Suprapubic skin (tissue), 4 donors: ENCODE results near the gene SLC22A2. TPM values are rescaled to one million over a fixed set of nuclear protein-coding genes. Genes with fewer than 3 reads are reported as not detected.

ENCODE experiments used
- DNase-seq, 2 donors: peaks; one replicate each; pipeline ENCODE4 v3.0.0-alpha.2; 2019; ENCODE audit warnings: low spot score in 2 of 2
- H3K27ac ChIP-seq: fragments of 200-600 bp; sonication (generic); one replicate; pipeline ENCODE4 v1.5.1; 2019
- H3K27me3 ChIP-seq: fragments of 200-600 bp; sonication (generic); one replicate; pipeline ENCODE4 v1.5.1; 2019
- H3K36me3 ChIP-seq: fragments of 200-600 bp; sonication (generic); one replicate; pipeline ENCODE4 v1.5.1; 2019
- H3K4me1 ChIP-seq: fragments of 200-600 bp; sonication (generic); one replicate; pipeline ENCODE4 v1.5.1; 2019
- H3K4me3 ChIP-seq: fragments of 200-600 bp; sonication (generic); one replicate; pipeline ENCODE4 v1.5.1; 2019; ENCODE audit warnings: mild to moderate bottlenecking
- H3K9me3 ChIP-seq: fragments of 200-600 bp; sonication (generic); one replicate; pipeline ENCODE4 v1.5.1; 2019
- EP300 ChIP-seq: sonication (generic); formaldehyde crosslinking; IDR thresholded peaks from one replicate; pipeline ENCODE4 v1.6.1; 2017; ENCODE audit warnings: antibody characterized with exemption
- POLR2A ChIP-seq, 2 donors: fragments of 450-650 bp; IDR thresholded peaks; one replicate each; pipeline ENCODE4 v1.6.1; 2017; ENCODE audit warnings: antibody characterized with exemption in 2 of 2, mild to moderate bottlenecking in 2 of 2, moderate library complexity in 2 of 2
- POLR2AphosphoS5 ChIP-seq, 3 donors: sonication (generic); formaldehyde crosslinking; IDR thresholded peaks; one replicate each; pipeline ENCODE4 v1.6.1; 2017; ENCODE audit warnings: antibody characterized with exemption in 3 of 3
- WGBS: methylation state at CpG from one replicate; pipeline ENCODE4 v1.1.5; 2018; 5-methylcytosine and 5-hydroxymethylcytosine counted together
- total RNA-seq, 4 donors: library from RNA; depleted of rRNA; stranded (reverse); fragments of >200 nt; gene quantifications; one replicate each; pipeline ENCODE4 v1.1.0, GENCODE V29; 2016
- TF ChIP-seq, protein P1 (sequence below), 2 donors: fragments of 200-600 bp in 1 of 2; fragments of 450-650 bp in 1 of 2; sonication (generic) in 1 of 2; IDR thresholded peaks; one replicate each; pipeline ENCODE4 v1.5.1; 2016 to 2019; ENCODE audit warnings: antibody characterized with exemption in 2 of 2, mild to moderate bottlenecking in 1 of 2, moderate library complexity in 1 of 2

SLC22A2 gene
- total RNA-seq, 4 donors from 2014 or later: not detected

DNA sequence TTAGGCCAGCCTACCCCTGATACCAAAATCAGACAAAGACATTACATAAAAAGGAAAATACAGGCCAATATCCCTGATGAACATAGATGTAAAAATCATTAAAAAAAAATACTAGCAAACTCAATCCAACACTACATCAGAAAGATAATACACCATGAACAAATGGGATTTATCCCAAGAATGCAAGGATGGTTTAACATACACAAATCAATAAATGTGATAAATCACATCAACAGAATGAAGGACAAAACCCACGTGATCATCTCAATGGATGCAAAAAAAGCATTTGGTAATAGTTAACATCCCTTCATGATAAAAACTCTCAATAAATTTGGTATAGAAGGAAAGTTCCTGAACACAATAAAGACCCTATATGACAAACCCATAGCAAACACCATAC is 63.8 kb downstream of the SLC22A2 start:
- TF ChIP-seq, protein P1, sequence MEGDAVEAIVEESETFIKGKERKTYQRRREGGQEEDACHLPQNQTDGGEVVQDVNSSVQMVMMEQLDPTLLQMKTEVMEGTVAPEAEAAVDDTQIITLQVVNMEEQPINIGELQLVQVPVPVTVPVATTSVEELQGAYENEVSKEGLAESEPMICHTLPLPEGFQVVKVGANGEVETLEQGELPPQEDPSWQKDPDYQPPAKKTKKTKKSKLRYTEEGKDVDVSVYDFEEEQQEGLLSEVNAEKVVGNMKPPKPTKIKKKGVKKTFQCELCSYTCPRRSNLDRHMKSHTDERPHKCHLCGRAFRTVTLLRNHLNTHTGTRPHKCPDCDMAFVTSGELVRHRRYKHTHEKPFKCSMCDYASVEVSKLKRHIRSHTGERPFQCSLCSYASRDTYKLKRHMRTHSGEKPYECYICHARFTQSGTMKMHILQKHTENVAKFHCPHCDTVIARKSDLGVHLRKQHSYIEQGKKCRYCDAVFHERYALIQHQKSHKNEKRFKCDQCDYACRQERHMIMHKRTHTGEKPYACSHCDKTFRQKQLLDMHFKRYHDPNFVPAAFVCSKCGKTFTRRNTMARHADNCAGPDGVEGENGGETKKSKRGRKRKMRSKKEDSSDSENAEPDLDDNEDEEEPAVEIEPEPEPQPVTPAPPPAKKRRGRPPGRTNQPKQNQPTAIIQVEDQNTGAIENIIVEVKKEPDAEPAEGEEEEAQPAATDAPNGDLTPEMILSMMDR (IDR thresholded peaks at IDR 0.05): no peak
- no peak for TF ChIP-seq POLR2A (IDR thresholded peaks at IDR 0.05)
- no peak for TF ChIP-seq POLR2AphosphoS5 (IDR thresholded peaks at IDR 0.05)
- TF ChIP-seq EP300: no peak
- H3K27ac ChIP-seq: no peak overlapping the region
- H3K4me1 ChIP-seq: no peaks in the 10 kb centered on the region
- H3K9me3 ChIP-seq: peaks cover 15% of the 10 kb centered on the region
- H3K36me3 ChIP-seq: no peaks in the 10 kb centered on the region
- H3K27me3 ChIP-seq: no peaks in the 10 kb centered on the region
- DNase-seq: no peak
- 88% methylated on average over 1 of the region's 1 CpG for WGBS
- H3K4me3 ChIP-seq: no peak overlapping the region

DNA sequence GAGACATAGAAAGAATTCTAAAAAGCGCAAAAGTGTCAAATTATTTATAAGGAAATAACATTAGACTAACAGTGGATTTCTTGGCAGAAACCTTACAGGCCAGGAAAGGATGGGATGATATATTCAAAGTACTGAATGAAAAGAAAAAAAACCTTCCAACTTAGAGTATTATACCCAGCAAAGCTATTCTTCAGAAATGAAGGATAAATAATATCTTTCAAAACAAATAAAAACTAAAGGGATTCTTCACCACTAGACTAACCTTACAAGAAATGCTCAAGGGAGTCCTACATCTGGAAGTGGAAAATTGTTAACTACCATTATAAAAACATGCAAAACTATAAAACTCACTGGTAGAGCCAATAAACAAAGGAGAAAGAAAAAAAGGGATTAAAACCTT is 65.8 kb downstream of the SLC22A2 start:
- Histone ChIP-seq H3K27me3 (no peaks in the 10 kb centered on the region), H3K36me3 (no peaks in the 10 kb centered on the region), H3K4me1 (no peaks in the 10 kb centered on the region), H3K27ac (no peak overlapping the region), H3K9me3 (peaks cover 15% of the 10 kb centered on the region), H3K4me3 (no peak overlapping the region)
- TF ChIP-seq EP300: no peak
- no peak for TF ChIP-seq POLR2AphosphoS5 (IDR thresholded peaks at IDR 0.05)
- no peak for TF ChIP-seq POLR2A (IDR thresholded peaks at IDR 0.05)
- TF ChIP-seq, protein P1 (IDR thresholded peaks at IDR 0.05): no peak
- WGBS: 92% methylated on average over 1 of the region's 1 CpG
- DNase-seq: no peak

DNA sequence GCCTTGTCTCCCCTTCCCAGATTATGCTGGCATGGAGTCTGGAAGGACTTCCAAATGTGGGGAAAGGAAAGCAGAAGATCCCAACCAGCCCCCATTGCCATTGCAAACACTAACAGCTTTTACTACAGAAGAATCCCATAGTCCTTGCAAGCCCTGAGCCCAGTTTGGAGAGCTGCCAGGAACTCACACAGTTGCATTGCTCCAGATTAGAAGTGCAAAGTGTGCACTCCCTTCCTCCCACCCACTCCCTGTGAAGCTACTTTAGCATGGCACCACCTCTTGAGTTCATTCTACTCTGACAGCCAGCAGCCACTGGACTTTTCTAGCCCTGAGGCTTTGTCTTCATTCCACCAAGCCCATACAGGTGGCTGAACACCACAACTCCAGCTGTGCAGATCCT is 67.6 kb downstream of the SLC22A2 start:
- DNase-seq: no peak
- peaks cover 15% of the 10 kb centered on the region for H3K9me3 ChIP-seq
- H3K27ac ChIP-seq: no peak overlapping the region
- H3K27me3 ChIP-seq: no peaks in the 10 kb centered on the region
- no peak overlapping the region for H3K4me3 ChIP-seq
- no peaks in the 10 kb centered on the region for H3K36me3 ChIP-seq
- TF ChIP-seq EP300: no peak
- no peak for TF ChIP-seq POLR2A (IDR thresholded peaks at IDR 0.05)
- TF ChIP-seq, protein P1 (IDR thresholded peaks at IDR 0.05): no peak
- TF ChIP-seq POLR2AphosphoS5 (IDR thresholded peaks at IDR 0.05): no peak
- no peaks in the 10 kb centered on the region for H3K4me1 ChIP-seq

DNA sequence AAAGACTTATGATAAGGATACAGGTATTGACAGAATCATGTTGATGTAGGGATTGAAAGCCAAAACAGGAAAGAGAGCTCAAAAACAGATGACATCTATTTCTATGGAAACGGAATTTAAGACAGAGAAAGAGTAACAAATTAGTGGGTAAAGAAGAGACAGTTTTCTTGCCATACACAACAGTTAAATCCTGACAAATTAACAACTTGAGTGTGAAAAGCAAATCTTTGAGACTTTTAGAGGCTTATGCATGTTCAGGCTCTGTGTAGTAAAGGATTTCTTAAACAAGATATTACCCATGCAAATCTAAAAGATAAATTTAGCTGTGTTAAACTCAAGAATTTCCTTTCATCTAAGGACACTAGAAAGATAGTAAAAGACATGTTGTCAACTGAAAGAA is 68.5 kb downstream of the SLC22A2 start:
- 74% methylated on average over 1 of the region's 1 CpG for WGBS

DNA sequence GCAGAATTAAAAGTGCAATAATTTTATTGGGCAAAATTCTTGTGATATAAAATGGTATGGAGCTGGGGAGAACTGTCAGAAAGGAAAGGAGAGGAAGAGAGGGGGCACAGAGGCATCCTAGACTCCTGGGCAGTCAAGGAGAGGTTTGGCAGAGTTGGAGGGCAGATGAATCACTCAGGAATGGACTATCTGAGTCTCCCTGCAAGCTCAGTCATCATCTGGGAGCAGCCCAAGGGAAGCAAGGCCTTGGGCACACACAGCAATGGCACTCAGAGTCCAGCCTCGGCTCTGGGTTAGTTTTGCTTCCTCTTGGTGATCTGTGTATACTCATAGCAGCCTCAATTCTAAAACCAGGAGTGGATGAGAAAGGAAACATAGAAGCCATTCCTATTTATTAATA is 69.8 kb downstream of the SLC22A2 start:
- TF ChIP-seq, protein P1 (IDR thresholded peaks at IDR 0.05): no peak
- TF ChIP-seq POLR2AphosphoS5 (IDR thresholded peaks at IDR 0.05) (no peak), POLR2A (IDR thresholded peaks at IDR 0.05) (no peak), EP300 (no peak)
- Histone ChIP-seq H3K36me3 (no peaks in the 10 kb centered on the region), H3K27me3 (no peaks in the 10 kb centered on the region), H3K4me1 (no peaks in the 10 kb centered on the region), H3K4me3 (no peak overlapping the region), H3K9me3 (peaks cover 15% of the 10 kb centered on the region), H3K27ac (no peak overlapping the region)
- no peak for DNase-seq
- 91% methylated on average over 1 of the region's 1 CpG for WGBS

More for the DNA sequence above, 68.5 kb downstream of the SLC22A2 start:
- no peak for DNase-seq
- H3K36me3 ChIP-seq: no peaks in the 10 kb centered on the region
- no peaks in the 10 kb centered on the region for H3K4me1 ChIP-seq
- TF ChIP-seq POLR2AphosphoS5 (IDR thresholded peaks at IDR 0.05) (no peak), EP300 (no peak), POLR2A (IDR thresholded peaks at IDR 0.05) (no peak)
- TF ChIP-seq, protein P1 (IDR thresholded peaks at IDR 0.05): no peak
- peaks cover 15% of the 10 kb centered on the region for H3K9me3 ChIP-seq
- H3K4me3 ChIP-seq: no peak overlapping the region
- no peak overlapping the region for H3K27ac ChIP-seq
- H3K27me3 ChIP-seq: no peaks in the 10 kb centered on the region
